Left ventricle myocardium inferior (tissue), 1 donor: Measurements from ENCODE around the gene PPFIA3. TPM values are rescaled to one million over a fixed set of nuclear protein-coding genes. Genes with fewer than 3 reads are reported as not detected.
A peak's percentile ranks its signal among the peaks of the same experiment; 100 is the strongest.
"Not testable (repeated sequence)": the region's sequence is repeated elsewhere in the genome, so short reads cannot be mapped to it uniquely, and the experiment has no call there.

Source experiments
- DNase-seq: peaks from one replicate; pipeline ENCODE4 v3.0.0-alpha.2; 2020
- H3K27ac ChIP-seq: fragments of 200-600 bp; replicated peaks from 2 replicates; pipeline ENCODE4 v1.8.0; 2021
- H3K27me3 ChIP-seq: fragments of 200-600 bp; 2 replicates; pipeline ENCODE4 v1.8.0; 2021; ENCODE audit warnings: low read depth
- H3K36me3 ChIP-seq: fragments of 200-600 bp; 2 replicates; pipeline ENCODE4 v1.8.0; 2021
- H3K4me1 ChIP-seq: fragments of 200-600 bp; 2 replicates; pipeline ENCODE4 v1.8.0; 2021
- H3K4me3 ChIP-seq: fragments of 200-600 bp; 2 replicates; pipeline ENCODE4 v1.8.0; 2021; ENCODE audit warnings: mild to moderate bottlenecking, moderate library complexity
- H3K9me3 ChIP-seq: fragments of 200-600 bp; replicated peaks from 2 replicates; pipeline ENCODE4 v1.8.0; 2021
- CTCF ChIP-seq: fragments of 200-600 bp; IDR thresholded peaks from 2 replicates; pipeline ENCODE4 v1.8.0; 2021; ENCODE audit warnings: antibody characterized with exemption, mild to moderate bottlenecking, borderline replicate concordance
- intact Hi-C: fragments of 100-400 bp; cut with micrococcal nuclease; formaldehyde crosslinking; loops from one replicate; pipeline ENCODE4 v1.11.0; 2022
- total RNA-seq: library from RNA; stranded (reverse); fragmentation: NEBNext Ultra II Directional; extraction: Animal tissue kit (Norgen Biotek cat#: 25700); gene quantifications from one replicate; pipeline ENCODE4 v1.2.1, GENCODE V29; 2021
- donor health status: DM: no; HTN: yes; CAD: no; lungs with severe emphysema.

The PPFIA3 gene
- total RNA-seq, 1 donor from 2014 or later = 5.7 TPM

GRCh38 chr19:49165865-49166301, 46.5 kb downstream of the PPFIA3 start:
- intact Hi-C loops = no loop called here
- Histone ChIP-seq H3K4me3 (peak overlapping the region; percentile 36), H3K9me3 (no peaks in the 10 kb centered on the region), H3K36me3 (peaks cover 30% of the 10 kb centered on the region), H3K27me3 (no peaks in the 10 kb centered on the region), H3K27ac (peak overlapping the region; percentile 93), H3K4me1 (peaks cover 31% of the 10 kb centered on the region)
- no peak for TF ChIP-seq CTCF
- DNase-seq = no peak

GRCh38 chr19:49167857-49168409, 48.6 kb downstream of the PPFIA3 start:
- DNase-seq = no peak
- H3K27me3 ChIP-seq = no peaks in the 10 kb centered on the region
- no peak overlapping the region for H3K4me3 ChIP-seq
- peaks cover 31% of the 10 kb centered on the region for H3K4me1 ChIP-seq
- no peaks in the 10 kb centered on the region for H3K9me3 ChIP-seq
- no peak for TF ChIP-seq CTCF
- no peak overlapping the region for H3K27ac ChIP-seq
- H3K36me3 ChIP-seq = peaks cover 51% of the 10 kb centered on the region
- intact Hi-C loops = no loop called here

GRCh38 chr19:49168421-49168820, 49.1 kb downstream of the PPFIA3 start:
- no peak for TF ChIP-seq CTCF
- Histone ChIP-seq H3K4me1 (peaks cover 28% of the 10 kb centered on the region), H3K4me3 (no peak overlapping the region), H3K27me3 (no peaks in the 10 kb centered on the region), H3K9me3 (no peaks in the 10 kb centered on the region), H3K27ac (no peak overlapping the region), H3K36me3 (peaks cover 56% of the 10 kb centered on the region)
- no peak for DNase-seq
- intact Hi-C loops = no loop called here

GRCh38 chr19:49173198-49173597, 53.9 kb downstream of the PPFIA3 start:
- peaks cover 81% of the 10 kb centered on the region for H3K36me3 ChIP-seq
- no peaks in the 10 kb centered on the region for H3K9me3 ChIP-seq
- H3K4me1 ChIP-seq = no peaks in the 10 kb centered on the region
- intact Hi-C loops = no loop called here
- no peak for TF ChIP-seq CTCF
- H3K27me3 ChIP-seq = no peaks in the 10 kb centered on the region
- H3K4me3 ChIP-seq = no peak overlapping the region
- no peak overlapping the region for H3K27ac ChIP-seq
- DNase-seq = no peak

- Histone ChIP-seq H3K4me1 (no peaks in the 10 kb centered on the region), H3K27me3 (no peaks in the 10 kb centered on the region), H3K4me3 (no peak overlapping the region), H3K36me3 (peaks cover 77% of the 10 kb centered on the region), H3K9me3 (peaks cover 11% of the 10 kb centered on the region), H3K27ac (no peak overlapping the region)
- DNase-seq = no peak
- no peak for TF ChIP-seq CTCF
- intact Hi-C loops = no loop called here
Observed at GRCh38 chr19:49180659-49181058, 61.3 kb downstream of the PPFIA3 start.

GRCh38 chr19:49182010-49182847, 62.9 kb downstream of the PPFIA3 start:
- DNase-seq, H3K27ac ChIP-seq, H3K4me1 ChIP-seq, H3K4me3 ChIP-seq, intact Hi-C loops, H3K27me3 ChIP-seq: not testable (repeated sequence)
- H3K9me3 ChIP-seq = peaks cover 11% of the 10 kb centered on the region
- H3K36me3 ChIP-seq = peaks cover 85% of the 10 kb centered on the region
